Uterus (tissue), 4 donors: ENCODE results near the gene WASF2. TPM values are rescaled to one million over a fixed set of nuclear protein-coding genes. Genes with fewer than 3 reads are reported as not detected.

Experiments used
- DNase-seq, 2 donors: peaks; one replicate each; pipeline ENCODE4 v3.0.0-alpha.2; 2019 to 2020
- H3K27ac ChIP-seq, 2 donors: fragments of 200-600 bp; sonication (generic); 1 replicate in 1 of 2; 2 replicates in 1 of 2; pipeline ENCODE4 v1.5.1; 2016 to 2018
- H3K27me3 ChIP-seq, 2 donors: fragments of 200-600 bp; sonication (generic); one replicate each; pipeline ENCODE4 v1.5.1; 2018 to 2019; ENCODE audit warnings: control low read depth in 1 of 2
- H3K36me3 ChIP-seq, 2 donors: fragments of 200-600 bp; sonication (generic); one replicate each; pipeline ENCODE4 v1.5.1; 2019; ENCODE audit warnings: control low read depth in 1 of 2
- H3K4me1 ChIP-seq, 2 donors: fragments of 200-600 bp; sonication (generic); one replicate each; pipeline ENCODE4 v1.5.1; 2018 to 2019; ENCODE audit warnings: control low read depth in 1 of 2
- H3K4me3 ChIP-seq, 2 donors: fragments of 200-600 bp; sonication (generic); 1 replicate in 1 of 2; 2 replicates in 1 of 2; pipeline ENCODE4 v1.5.1; 2018 to 2019; ENCODE audit warnings: mild to moderate bottlenecking in 1 of 2
- H3K9me3 ChIP-seq, 2 donors: fragments of 200-600 bp; sonication (generic); one replicate each; pipeline ENCODE4 v1.5.1; 2019; ENCODE audit warnings: control low read depth in 1 of 2
- POLR2A ChIP-seq, 2 donors: fragments of 450-650 bp; IDR thresholded peaks; one replicate each; pipeline ENCODE4 v1.6.1; 2016; ENCODE audit warnings: antibody characterized with exemption in 2 of 2, mild to moderate bottlenecking in 1 of 2, moderate library complexity in 1 of 2
- intact Hi-C: fragments of 100-400 bp; cut with DNase I; formaldehyde crosslinking; loops from one replicate; pipeline ENCODE4 v1.15.1; 2023; ENCODE audit warnings: low total_unique reads
- total RNA-seq, 4 donors: library from RNA; depleted of rRNA in 3 of 4; stranded (reverse); fragments of >200 nt in 3 of 4; gene quantifications; one replicate each; pipeline versions ENCODE4 v1.1.0 to v1.2.4, GENCODE V29; 2014 to 2023
- TF ChIP-seq, protein P1 (sequence below), 4 experiments: fragments of 200-600 bp in 2 of 4; fragments of 450-650 bp in 2 of 4; sonication (generic) in 2 of 4; IDR thresholded peaks; one replicate each; pipeline ENCODE4 v1.5.1; 2016 to 2019; ENCODE audit warnings: antibody characterized with exemption in 4 of 4, mild to moderate bottlenecking in 2 of 4, moderate library complexity in 1 of 4
- donor health status: DM: yes; HTN: yes; CAD: no.

Gene WASF2
- total RNA-seq, 4 donors from 2014 or later, result 27.2 to 178 (median 41.1) TPM

DNA sequence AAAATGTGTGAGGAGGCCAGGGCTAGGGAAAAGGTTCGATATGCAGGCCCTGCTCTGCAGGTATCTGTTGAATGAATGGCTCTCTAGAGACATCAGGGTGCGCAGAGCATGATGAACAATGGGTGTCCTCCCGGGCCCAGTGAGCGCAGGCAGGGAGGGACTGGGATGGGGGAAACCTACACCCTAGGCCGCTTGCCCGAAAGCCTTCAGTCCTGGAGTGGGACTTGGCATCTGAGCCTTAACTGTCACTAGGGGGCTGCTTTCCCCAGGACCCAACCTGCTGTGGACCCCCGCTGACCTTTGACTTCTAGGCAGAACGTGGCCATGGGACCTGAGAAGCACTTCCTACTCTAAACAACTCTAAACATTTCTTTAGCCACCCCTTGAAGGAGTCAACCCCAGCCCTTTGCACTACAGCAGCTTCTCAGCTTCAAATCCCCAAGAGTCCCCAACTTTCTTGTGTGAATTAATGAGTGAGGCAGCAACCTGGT lies 122.8 kb downstream of the WASF2 start:
- no peaks in the 10 kb centered on the region for H3K36me3 ChIP-seq
- peaks cover 10 to 22% of the 10 kb centered on the region in 2 donors for H3K4me1 ChIP-seq
- intact Hi-C loops, result no loop called here
- no peaks in the 10 kb centered on the region for H3K9me3 ChIP-seq
- H3K4me3 ChIP-seq, result peak overlapping the region; percentile 59 to 64
- TF ChIP-seq POLR2A (IDR thresholded peaks at IDR 0.05), result no peak
- TF ChIP-seq, protein P1, sequence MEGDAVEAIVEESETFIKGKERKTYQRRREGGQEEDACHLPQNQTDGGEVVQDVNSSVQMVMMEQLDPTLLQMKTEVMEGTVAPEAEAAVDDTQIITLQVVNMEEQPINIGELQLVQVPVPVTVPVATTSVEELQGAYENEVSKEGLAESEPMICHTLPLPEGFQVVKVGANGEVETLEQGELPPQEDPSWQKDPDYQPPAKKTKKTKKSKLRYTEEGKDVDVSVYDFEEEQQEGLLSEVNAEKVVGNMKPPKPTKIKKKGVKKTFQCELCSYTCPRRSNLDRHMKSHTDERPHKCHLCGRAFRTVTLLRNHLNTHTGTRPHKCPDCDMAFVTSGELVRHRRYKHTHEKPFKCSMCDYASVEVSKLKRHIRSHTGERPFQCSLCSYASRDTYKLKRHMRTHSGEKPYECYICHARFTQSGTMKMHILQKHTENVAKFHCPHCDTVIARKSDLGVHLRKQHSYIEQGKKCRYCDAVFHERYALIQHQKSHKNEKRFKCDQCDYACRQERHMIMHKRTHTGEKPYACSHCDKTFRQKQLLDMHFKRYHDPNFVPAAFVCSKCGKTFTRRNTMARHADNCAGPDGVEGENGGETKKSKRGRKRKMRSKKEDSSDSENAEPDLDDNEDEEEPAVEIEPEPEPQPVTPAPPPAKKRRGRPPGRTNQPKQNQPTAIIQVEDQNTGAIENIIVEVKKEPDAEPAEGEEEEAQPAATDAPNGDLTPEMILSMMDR (IDR thresholded peaks at IDR 0.05), result no peak
- peak overlapping the region; percentile 96 for H3K27ac ChIP-seq
- no peak for DNase-seq
- no peaks in the 10 kb centered on the region for H3K27me3 ChIP-seq

GRCh38 chr1:27366411-27367159 lies 123.4 kb downstream of the WASF2 start, which contains the start of gene MAP3K6:
MAP3K6 (minus strand) TSS chr1:27366961; CDS start chr1:27366597, 364 bp downstream.
- Histone ChIP-seq H3K36me3 (no peaks in the 10 kb centered on the region), H3K4me1 (peaks cover 10 to 22% of the 10 kb centered on the region in 2 donors), H3K27me3 (no peaks in the 10 kb centered on the region), H3K9me3 (no peaks in the 10 kb centered on the region), H3K27ac (peak within 1 kb of the TSS; percentile 96), H3K4me3 (peak within 1 kb of the TSS; percentile 59 to 64)
- peak; percentile 89 for DNase-seq
- TF ChIP-seq POLR2A (IDR thresholded peaks at IDR 0.05), result peak; percentile 80 to 81
- TF ChIP-seq, protein P1 (IDR thresholded peaks at IDR 0.05), result peak in 3 of 4 experiments; percentile 39 to 48 (median 44)
- intact Hi-C loops, result no loop called here

GRCh38 chr1:27366113-27366410 lies 123.9 kb downstream of the WASF2 start:
- Histone ChIP-seq H3K4me3 (peak overlapping the region; percentile 59 to 64), H3K27ac (peak overlapping the region; percentile 96), H3K27me3 (no peaks in the 10 kb centered on the region), H3K36me3 (no peaks in the 10 kb centered on the region), H3K9me3 (no peaks in the 10 kb centered on the region), H3K4me1 (peaks cover 10 to 22% of the 10 kb centered on the region in 2 donors)
- TF ChIP-seq, protein P1 (IDR thresholded peaks at IDR 0.05), result no peak
- TF ChIP-seq POLR2A (IDR thresholded peaks at IDR 0.05), result peak; percentile 15 to 57
- intact Hi-C loops, result no loop called here
- DNase-seq, result peak; percentile 86 to 88

- Histone ChIP-seq H3K36me3 (no peaks in the 10 kb centered on the region), H3K4me3 (peak overlapping the region; percentile 59 to 64), H3K9me3 (no peaks in the 10 kb centered on the region), H3K27me3 (no peaks in the 10 kb centered on the region), H3K27ac (peak overlapping the region; percentile 96), H3K4me1 (peaks cover 10 to 22% of the 10 kb centered on the region in 2 donors)
- intact Hi-C loops, result no loop called here
- DNase-seq, result peak; percentile 91 to 94
- TF ChIP-seq, protein P1 (IDR thresholded peaks at IDR 0.05), result peak in 1 of 4 experiments; percentile 6
- TF ChIP-seq POLR2A (IDR thresholded peaks at IDR 0.05), result peak; percentile 62 to 68
These were observed 124.4 kb downstream of the WASF2 start for GRCh38 chr1:27365372-27366112.
